ENCODE measurements around the gene LEKR1.
"Not testable (repeated sequence)": the region's sequence is repeated elsewhere in the genome, so short reads cannot be mapped to it uniquely, and the experiment has no call there.

LEKR1 gene

GRCh38 chr3:156818890-156819289, 7.3 kb upstream of the LEKR1 start:
- peak overlapping the region; percentile 96 for H3K27ac ChIP-seq (ENCODE audit: low read depth, low read length)
- H3K79me2 ChIP-seq (ENCODE audit: control insufficient read depth, insufficient read depth, low read length, unreplicated experiment) = peaks cover 6% of the 10 kb centered on the region
- no peak overlapping the region for H2AFZ ChIP-seq (ENCODE audit: low read length, unreplicated experiment)
- peaks cover 50% of the 10 kb centered on the region for H3K4me1 ChIP-seq (ENCODE audit: control insufficient read depth, insufficient read depth, low read length, unreplicated experiment)
- H3K4me3 ChIP-seq (ENCODE audit: low read depth, low read length) = peak overlapping the region; percentile 40
- H3K36me3 ChIP-seq (ENCODE audit: insufficient read depth, low read length) = no peaks in the 10 kb centered on the region
- H3K27me3 ChIP-seq (ENCODE audit: insufficient read depth, low read length) = no peaks in the 10 kb centered on the region

- Histone ChIP-seq H3K4me3 (ENCODE audit: low read depth, low read length) (no peak overlapping the region), H3K4me1 (ENCODE audit: control insufficient read depth, insufficient read depth, low read length, unreplicated experiment) (peaks cover 50% of the 10 kb centered on the region), H3K27me3 (ENCODE audit: insufficient read depth, low read length) (no peaks in the 10 kb centered on the region), H2AFZ (ENCODE audit: low read length, unreplicated experiment) (no peak overlapping the region), H3K36me3 (ENCODE audit: insufficient read depth, low read length) (no peaks in the 10 kb centered on the region), H3K79me2 (ENCODE audit: control insufficient read depth, insufficient read depth, low read length, unreplicated experiment) (peaks cover 6% of the 10 kb centered on the region), H3K27ac (ENCODE audit: low read depth, low read length) (peak overlapping the region; percentile 96)
Measured at GRCh38 chr3:156819842-156820691, 6.1 kb upstream of the LEKR1 start.

- Histone ChIP-seq H2AFZ (ENCODE audit: low read length, unreplicated experiment) (no peak overlapping the region), H3K27me3 (ENCODE audit: insufficient read depth, low read length) (no peaks in the 10 kb centered on the region), H3K27ac (ENCODE audit: low read depth, low read length) (peak overlapping the region; percentile 96), H3K4me1 (ENCODE audit: control insufficient read depth, insufficient read depth, low read length, unreplicated experiment) (peaks cover 52% of the 10 kb centered on the region), H3K79me2 (ENCODE audit: control insufficient read depth, insufficient read depth, low read length, unreplicated experiment) (peaks cover 5% of the 10 kb centered on the region), H3K36me3 (ENCODE audit: insufficient read depth, low read length) (no peaks in the 10 kb centered on the region), H3K4me3 (ENCODE audit: low read depth, low read length) (no peak overlapping the region)
Measured at GRCh38 chr3:156820692-156821080, 5.5 kb upstream of the LEKR1 start.

- H3K36me3 ChIP-seq (ENCODE audit: insufficient read depth, low read length); H3K27me3 ChIP-seq (ENCODE audit: insufficient read depth, low read length); H2AFZ ChIP-seq (ENCODE audit: low read length, unreplicated experiment); H3K79me2 ChIP-seq (ENCODE audit: control insufficient read depth, insufficient read depth, low read length, unreplicated experiment); H3K4me3 ChIP-seq (ENCODE audit: low read depth, low read length); H3K27ac ChIP-seq (ENCODE audit: low read depth, low read length): not testable (repeated sequence)
- peaks cover 46% of the 10 kb centered on the region for H3K4me1 ChIP-seq (ENCODE audit: control insufficient read depth, insufficient read depth, low read length, unreplicated experiment)
Measured at GRCh38 chr3:156822626-156823260, 3.4 kb upstream of the LEKR1 start.

- peak overlapping the region; percentile 86 for H3K4me3 ChIP-seq (ENCODE audit: low read depth, low read length)
- peaks cover 9% of the 10 kb centered on the region for H3K79me2 ChIP-seq (ENCODE audit: control insufficient read depth, insufficient read depth, low read length, unreplicated experiment)
- no peaks in the 10 kb centered on the region for H3K36me3 ChIP-seq (ENCODE audit: insufficient read depth, low read length)
- H3K27ac ChIP-seq (ENCODE audit: low read depth, low read length) = peak overlapping the region; percentile 99
- peaks cover 22% of the 10 kb centered on the region for H3K4me1 ChIP-seq (ENCODE audit: control insufficient read depth, insufficient read depth, low read length, unreplicated experiment)
- no peaks in the 10 kb centered on the region for H3K27me3 ChIP-seq (ENCODE audit: insufficient read depth, low read length)
- peak overlapping the region; percentile 52 for H2AFZ ChIP-seq (ENCODE audit: low read length, unreplicated experiment)
Measured at GRCh38 chr3:156825795-156826143, 384 bp upstream of the LEKR1 start.

- peaks cover 19% of the 10 kb centered on the region for H3K4me1 ChIP-seq (ENCODE audit: control insufficient read depth, insufficient read depth, low read length, unreplicated experiment)
- H3K27ac ChIP-seq (ENCODE audit: low read depth, low read length) = peak overlapping the region; percentile 99
- no peaks in the 10 kb centered on the region for H3K36me3 ChIP-seq (ENCODE audit: insufficient read depth, low read length)
- H2AFZ ChIP-seq (ENCODE audit: low read length, unreplicated experiment) = no peak overlapping the region
- no peaks in the 10 kb centered on the region for H3K27me3 ChIP-seq (ENCODE audit: insufficient read depth, low read length)
- peak overlapping the region; percentile 86 for H3K4me3 ChIP-seq (ENCODE audit: low read depth, low read length)
- peaks cover 9% of the 10 kb centered on the region for H3K79me2 ChIP-seq (ENCODE audit: control insufficient read depth, insufficient read depth, low read length, unreplicated experiment)
Measured at GRCh38 chr3:156826896-156827882, 1.0 kb downstream of the LEKR1 start.

- peaks cover 9% of the 10 kb centered on the region for H3K79me2 ChIP-seq (ENCODE audit: control insufficient read depth, insufficient read depth, low read length, unreplicated experiment)
- H2AFZ ChIP-seq (ENCODE audit: low read length, unreplicated experiment) = no peak overlapping the region
- H3K27me3 ChIP-seq (ENCODE audit: insufficient read depth, low read length) = no peaks in the 10 kb centered on the region
- no peak overlapping the region for H3K4me3 ChIP-seq (ENCODE audit: low read depth, low read length)
- no peaks in the 10 kb centered on the region for H3K36me3 ChIP-seq (ENCODE audit: insufficient read depth, low read length)
- no peak overlapping the region for H3K27ac ChIP-seq (ENCODE audit: low read depth, low read length)
- peaks cover 14% of the 10 kb centered on the region for H3K4me1 ChIP-seq (ENCODE audit: control insufficient read depth, insufficient read depth, low read length, unreplicated experiment)
Measured at GRCh38 chr3:156831006-156831405, 4.9 kb downstream of the LEKR1 start.

GRCh38 chr3:156834435-156834834, 8.3 kb downstream of the LEKR1 start:
- H3K36me3 ChIP-seq (ENCODE audit: insufficient read depth, low read length) = no peaks in the 10 kb centered on the region
- H2AFZ ChIP-seq (ENCODE audit: low read length, unreplicated experiment) = no peak overlapping the region
- H3K79me2 ChIP-seq (ENCODE audit: control insufficient read depth, insufficient read depth, low read length, unreplicated experiment) = no peaks in the 10 kb centered on the region
- H3K27me3 ChIP-seq (ENCODE audit: insufficient read depth, low read length) = no peaks in the 10 kb centered on the region
- H3K27ac ChIP-seq (ENCODE audit: low read depth, low read length) = no peak overlapping the region
- H3K4me1 ChIP-seq (ENCODE audit: control insufficient read depth, insufficient read depth, low read length, unreplicated experiment) = peaks cover 8% of the 10 kb centered on the region
- H3K4me3 ChIP-seq (ENCODE audit: low read depth, low read length) = no peak overlapping the region

- no peaks in the 10 kb centered on the region for H3K27me3 ChIP-seq (ENCODE audit: insufficient read depth, low read length)
- H3K4me3 ChIP-seq (ENCODE audit: low read depth, low read length) = no peak overlapping the region
- no peak overlapping the region for H3K27ac ChIP-seq (ENCODE audit: low read depth, low read length)
- H3K4me1 ChIP-seq (ENCODE audit: control insufficient read depth, insufficient read depth, low read length, unreplicated experiment) = peaks cover 8% of the 10 kb centered on the region
- H2AFZ ChIP-seq (ENCODE audit: low read length, unreplicated experiment) = no peak overlapping the region
- no peaks in the 10 kb centered on the region for H3K36me3 ChIP-seq (ENCODE audit: insufficient read depth, low read length)
- no peaks in the 10 kb centered on the region for H3K79me2 ChIP-seq (ENCODE audit: control insufficient read depth, insufficient read depth, low read length, unreplicated experiment)
Measured at GRCh38 chr3:156834962-156835535, 8.9 kb downstream of the LEKR1 start.

GRCh38 chr3:156836701-156837100, 10.5 kb downstream of the LEKR1 start:
- no peaks in the 10 kb centered on the region for H3K79me2 ChIP-seq (ENCODE audit: control insufficient read depth, insufficient read depth, low read length, unreplicated experiment)
- no peak overlapping the region for H2AFZ ChIP-seq (ENCODE audit: low read length, unreplicated experiment)
- H3K4me1 ChIP-seq (ENCODE audit: control insufficient read depth, insufficient read depth, low read length, unreplicated experiment) = peaks cover 8% of the 10 kb centered on the region
- H3K36me3 ChIP-seq (ENCODE audit: insufficient read depth, low read length) = no peaks in the 10 kb centered on the region
- H3K27me3 ChIP-seq (ENCODE audit: insufficient read depth, low read length) = no peaks in the 10 kb centered on the region
- no peak overlapping the region for H3K27ac ChIP-seq (ENCODE audit: low read depth, low read length)
- no peak overlapping the region for H3K4me3 ChIP-seq (ENCODE audit: low read depth, low read length)
